Gastroesophageal sphincter (tissue), 4 donors: Measurements from ENCODE around the gene DUSP8. TPM values are rescaled to one million over a fixed set of nuclear protein-coding genes. Genes with fewer than 3 reads are reported as not detected.
A peak's percentile ranks its signal among the peaks of the same experiment; 100 is the strongest.

Experiments used
- ATAC-seq: fragments of 150-250 bp; one replicate; pipeline ENCODE4 v1.9.1; 2016; ENCODE audit warnings: mild to moderate bottlenecking, moderate library complexity
- H3K27ac ChIP-seq, 4 donors: fragments of 200-600 bp; sonication (generic) in 3 of 4; 1 replicate in 3 of 4; 2 replicates in 1 of 4; pipeline ENCODE4 v1.5.1; 2016 to 2019
- H3K27me3 ChIP-seq: fragments of 200-600 bp; sonication (generic); one replicate; pipeline ENCODE4 v1.5.1; 2019
- H3K36me3 ChIP-seq, 2 donors: fragments of 200-600 bp; sonication (generic); one replicate each; pipeline ENCODE4 v1.5.1; 2019; ENCODE audit warnings: control low read depth in 1 of 2
- H3K4me1 ChIP-seq, 3 donors: fragments of 200-600 bp; sonication (generic); 1 replicate in 2 of 3; 2 replicates in 1 of 3; pipeline ENCODE4 v1.5.1; 2016 to 2019; ENCODE audit warnings: control low read depth in 2 of 3
- H3K4me3 ChIP-seq, 2 donors: fragments of 200-600 bp; sonication (generic); one replicate each; pipeline ENCODE4 v1.5.1; 2019; ENCODE audit warnings: mild to moderate bottlenecking in 1 of 2, moderate library complexity in 1 of 2
- H3K9me3 ChIP-seq, 3 donors: fragments of 200-600 bp; sonication (generic); one replicate each; pipeline ENCODE4 v1.5.1; 2017 to 2019; ENCODE audit warnings: control low read depth in 2 of 3
- CTCF ChIP-seq, 4 experiments: fragments of 200-600 bp in 2 of 4; fragments of 450-650 bp in 2 of 4; sonication (generic) in 1 of 4; IDR thresholded peaks; one replicate each; pipeline ENCODE4 v1.5.1; 2017 to 2019; ENCODE audit warnings: antibody characterized with exemption in 4 of 4, mild to moderate bottlenecking in 2 of 4, moderate library complexity in 2 of 4
- EP300 ChIP-seq: sonication (generic); formaldehyde crosslinking; IDR thresholded peaks from one replicate; pipeline ENCODE4 v1.6.1; 2017; ENCODE audit warnings: antibody characterized with exemption, mild to moderate bottlenecking
- POLR2A ChIP-seq, 2 donors: fragments of 450-650 bp; IDR thresholded peaks; one replicate each; pipeline ENCODE4 v1.6.1; 2017; ENCODE audit warnings: antibody characterized with exemption in 2 of 2, mild to moderate bottlenecking in 2 of 2, moderate library complexity in 1 of 2
- POLR2AphosphoS5 ChIP-seq: sonication (generic); formaldehyde crosslinking; IDR thresholded peaks from one replicate; pipeline ENCODE4 v1.6.1; 2017; ENCODE audit warnings: antibody characterized with exemption
- WGBS, 2 donors: methylation state at CpG; one replicate each; pipeline ENCODE4 v1.1.5; 2018; ENCODE audit warnings: low coverage in 1 of 2; 5-methylcytosine and 5-hydroxymethylcytosine counted together
- total RNA-seq, 4 donors: library from RNA; depleted of rRNA; stranded (reverse); fragments of >200 nt; gene quantifications; one replicate each; pipeline ENCODE4 v1.1.0, GENCODE V29; 2016

The DUSP8 gene
- total RNA-seq, 4 donors from 2014 or later, result 3.3 to 7.8 (median 4.9) TPM

DNA sequence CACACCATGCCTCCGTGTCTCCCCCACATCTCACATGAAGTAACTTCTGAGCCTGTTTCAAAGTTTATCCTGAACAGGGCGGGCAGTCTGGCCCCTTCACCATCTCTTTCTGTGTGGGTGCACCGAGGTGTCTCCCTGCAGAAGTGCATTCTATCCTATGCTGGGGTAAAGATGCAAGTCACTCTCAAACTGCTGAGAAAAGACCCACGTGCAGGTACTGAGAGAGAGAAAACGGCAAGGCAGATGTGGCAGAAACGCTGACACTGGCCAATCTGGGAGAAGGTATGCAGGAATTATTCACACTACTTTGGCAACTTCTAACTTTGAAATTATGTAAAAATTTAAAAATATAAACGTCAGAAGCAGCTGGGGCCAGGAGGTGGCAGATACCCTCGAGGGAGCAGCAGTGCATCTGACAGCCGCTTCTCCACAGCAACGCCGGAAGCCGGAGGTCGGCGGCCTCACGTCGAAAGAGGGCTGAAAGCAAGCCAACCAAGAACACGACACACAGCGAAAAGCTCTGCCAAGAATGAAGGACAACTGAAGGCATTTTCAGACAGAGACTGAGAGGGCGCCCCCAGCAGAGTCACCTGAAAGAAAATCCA is 51.3 kb downstream of the DUSP8 start:
- H3K27ac ChIP-seq, result no peak overlapping the region
- 41 to 42% methylated on average over 7 to 17 of the region's 19 CpGs for WGBS, 2 donors
- no peak overlapping the region for H3K4me3 ChIP-seq
- H3K9me3 ChIP-seq, result no peaks in the 10 kb centered on the region
- H3K36me3 ChIP-seq, result peaks cover 0 to 3% of the 10 kb centered on the region in 2 donors
- ATAC-seq, result no peak
- H3K27me3 ChIP-seq, result no peaks in the 10 kb centered on the region
- TF ChIP-seq POLR2AphosphoS5, result no peak
- TF ChIP-seq CTCF (IDR thresholded peaks at IDR 0.05), result peak in 1 of 4 experiments; percentile 13
- peaks cover 0 to 85% (median 23%) of the 10 kb centered on the region in 3 donors for H3K4me1 ChIP-seq

- Histone ChIP-seq H3K27ac (no peak overlapping the region), H3K9me3 (no peaks in the 10 kb centered on the region), H3K4me1 (peaks cover 0 to 85% (median 29%) of the 10 kb centered on the region in 3 donors), H3K27me3 (no peaks in the 10 kb centered on the region), H3K4me3 (no peak overlapping the region), H3K36me3 (peaks cover 0 to 3% of the 10 kb centered on the region in 2 donors)
- WGBS, 2 donors, result 56 to 72% methylated on average over 7 of the region's 13 CpGs
- TF ChIP-seq POLR2AphosphoS5 (no peak), POLR2A (IDR thresholded peaks at IDR 0.05) (no peak), EP300 (no peak), CTCF (IDR thresholded peaks at IDR 0.05) (no peak)
- ATAC-seq, result no peak
Observed at GRCh38 chr11:1520209-1520662, 51.8 kb downstream of the DUSP8 start.

DNA sequence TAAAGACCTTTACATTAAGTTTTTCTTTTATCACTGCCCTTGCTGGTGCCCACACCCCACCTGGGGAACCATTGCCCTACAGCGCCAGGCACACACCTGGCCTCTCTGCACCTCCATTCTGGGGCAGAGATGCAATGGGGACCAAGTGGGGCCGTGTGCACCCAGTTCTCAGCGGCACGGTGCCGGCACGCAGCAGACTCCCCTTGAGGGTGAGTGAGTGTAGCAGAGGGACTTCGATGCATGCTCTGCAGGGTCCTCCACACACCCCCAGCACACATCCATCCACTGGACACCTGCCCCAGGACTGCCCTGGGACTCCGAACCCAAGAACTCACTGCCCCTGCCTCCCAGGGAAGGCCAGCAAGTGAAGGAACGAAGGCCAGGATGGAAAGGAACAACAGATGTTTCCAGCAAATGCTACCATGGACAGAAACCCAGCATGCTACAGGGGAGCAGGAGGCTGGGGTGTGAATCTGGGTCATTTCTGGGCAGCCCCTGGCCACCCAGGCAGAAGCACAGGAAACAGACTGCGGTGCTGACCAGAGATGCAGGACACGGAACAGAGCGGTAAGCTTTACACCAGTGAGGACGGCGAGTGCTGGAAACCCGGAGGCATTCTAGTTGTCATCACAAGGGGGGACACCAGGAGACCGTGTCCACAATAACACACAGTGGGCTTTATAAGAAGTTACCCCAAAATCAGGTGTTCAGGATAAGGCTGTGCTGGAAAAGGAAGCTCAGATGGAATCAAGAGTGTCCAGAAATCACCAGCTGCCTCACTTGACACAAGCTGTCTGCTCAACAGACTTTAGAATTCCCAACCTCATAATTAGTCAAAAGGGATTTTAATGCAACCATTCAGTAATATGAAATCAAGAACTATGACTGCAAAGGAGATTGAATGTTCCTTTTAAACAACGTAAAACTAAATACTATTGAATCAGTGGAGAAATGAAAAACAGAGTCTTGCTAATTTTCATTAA is 52.8 kb downstream of the DUSP8 start:
- WGBS, 2 donors, result 92 to 97% methylated on average over 6 to 8 of the region's 17 CpGs
- no peak for TF ChIP-seq EP300
- TF ChIP-seq CTCF (IDR thresholded peaks at IDR 0.05), result no peak
- no peak for TF ChIP-seq POLR2A (IDR thresholded peaks at IDR 0.05)
- TF ChIP-seq POLR2AphosphoS5, result no peak
- no peaks in the 10 kb centered on the region for H3K36me3 ChIP-seq

GRCh38 chr11:1518301-1518700 is 53.8 kb downstream of the DUSP8 start:
- Histone ChIP-seq H3K4me1 (peaks cover 0 to 93% (median 48%) of the 10 kb centered on the region in 3 donors), H3K4me3 (no peak overlapping the region), H3K36me3 (no peaks in the 10 kb centered on the region), H3K27ac (no peak overlapping the region), H3K9me3 (no peaks in the 10 kb centered on the region), H3K27me3 (no peaks in the 10 kb centered on the region)
- WGBS, 2 donors, result 75 to 100% methylated on average over 1 to 2 of the region's 23 CpGs
- no peak for ATAC-seq
- no peak for TF ChIP-seq CTCF (IDR thresholded peaks at IDR 0.05)
- TF ChIP-seq EP300, result no peak
- TF ChIP-seq POLR2AphosphoS5, result no peak

More for the DNA sequence above, 52.8 kb downstream of the DUSP8 start:
- H3K27ac ChIP-seq, result no peak overlapping the region
- no peaks in the 10 kb centered on the region for H3K27me3 ChIP-seq
- peaks cover 0 to 93% (median 38%) of the 10 kb centered on the region in 3 donors for H3K4me1 ChIP-seq
- ATAC-seq, result no peak
- H3K9me3 ChIP-seq, result no peaks in the 10 kb centered on the region
- H3K4me3 ChIP-seq, result no peak overlapping the region
